Measurements from ENCODE around the gene SSR2. TPM values are rescaled to one million over a fixed set of nuclear protein-coding genes. Genes with fewer than 3 reads are reported as not detected.
"Not testable (repeated sequence)": the region's sequence is repeated elsewhere in the genome, so short reads cannot be mapped to it uniquely, and the experiment has no call there.

The SSR2 gene
- total RNA-seq, 1 donor from 2014 or later: 564 TPM

DNA sequence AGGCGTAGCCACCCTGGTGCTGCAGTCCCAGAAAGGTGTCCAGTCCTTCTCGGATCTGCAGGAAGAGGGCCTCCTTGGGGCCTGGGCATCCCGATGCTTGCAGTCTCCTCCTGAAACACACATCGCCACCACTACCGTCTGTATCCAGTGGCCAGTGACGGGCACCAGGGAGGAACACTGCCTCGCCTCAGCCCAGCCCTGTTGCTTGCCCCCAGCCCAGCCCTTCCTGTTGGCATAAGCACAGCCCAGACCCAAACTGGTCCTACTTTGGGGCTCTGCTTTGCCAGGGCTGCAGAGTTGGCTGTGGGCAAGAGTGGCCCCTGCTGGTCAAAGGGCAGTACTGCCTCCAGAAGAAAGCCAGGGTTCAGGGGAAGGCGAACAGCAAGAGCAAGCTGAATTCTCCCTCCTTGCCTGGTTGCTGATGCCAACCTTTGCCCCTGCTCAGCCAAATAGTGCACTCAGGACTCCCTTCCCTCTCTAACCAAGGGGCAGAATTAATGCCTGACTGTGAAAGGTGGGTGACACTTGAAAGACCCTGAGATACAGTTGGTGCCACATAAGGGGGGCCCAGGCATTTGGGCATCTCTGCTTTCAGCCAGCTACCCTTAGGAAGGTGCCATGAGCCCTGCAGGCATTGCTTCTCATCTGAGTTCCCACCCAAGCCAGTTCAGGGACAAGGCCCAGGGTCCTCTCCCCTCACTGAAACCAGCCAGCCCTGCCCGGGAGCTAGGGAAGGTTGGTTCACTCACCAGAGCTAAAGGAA, 31.3 kb downstream of the SSR2 start:
- H3K27me3 ChIP-seq (ENCODE audit: control insufficient read depth, insufficient read depth, low read length): no peaks in the 10 kb centered on the region
- FAIRE-seq (no peak), DNase-seq (ENCODE audit: low read depth) (peak; percentile 57)
- TF ChIP-seq, protein P1, sequence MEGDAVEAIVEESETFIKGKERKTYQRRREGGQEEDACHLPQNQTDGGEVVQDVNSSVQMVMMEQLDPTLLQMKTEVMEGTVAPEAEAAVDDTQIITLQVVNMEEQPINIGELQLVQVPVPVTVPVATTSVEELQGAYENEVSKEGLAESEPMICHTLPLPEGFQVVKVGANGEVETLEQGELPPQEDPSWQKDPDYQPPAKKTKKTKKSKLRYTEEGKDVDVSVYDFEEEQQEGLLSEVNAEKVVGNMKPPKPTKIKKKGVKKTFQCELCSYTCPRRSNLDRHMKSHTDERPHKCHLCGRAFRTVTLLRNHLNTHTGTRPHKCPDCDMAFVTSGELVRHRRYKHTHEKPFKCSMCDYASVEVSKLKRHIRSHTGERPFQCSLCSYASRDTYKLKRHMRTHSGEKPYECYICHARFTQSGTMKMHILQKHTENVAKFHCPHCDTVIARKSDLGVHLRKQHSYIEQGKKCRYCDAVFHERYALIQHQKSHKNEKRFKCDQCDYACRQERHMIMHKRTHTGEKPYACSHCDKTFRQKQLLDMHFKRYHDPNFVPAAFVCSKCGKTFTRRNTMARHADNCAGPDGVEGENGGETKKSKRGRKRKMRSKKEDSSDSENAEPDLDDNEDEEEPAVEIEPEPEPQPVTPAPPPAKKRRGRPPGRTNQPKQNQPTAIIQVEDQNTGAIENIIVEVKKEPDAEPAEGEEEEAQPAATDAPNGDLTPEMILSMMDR (IDR thresholded peaks at IDR 0.05; ENCODE audit: insufficient read depth, low read length, severe bottlenecking): peak; percentile 99
- H3K4me3 ChIP-seq (ENCODE audit: low read depth, low read length): no peak overlapping the region
- no peaks in the 10 kb centered on the region for H3K36me3 ChIP-seq (ENCODE audit: control insufficient read depth, insufficient read depth, low read length)

GRCh38 chr1:155984903-155985645, 35.7 kb downstream of the SSR2 start:
- FAIRE-seq; H3K36me3 ChIP-seq (ENCODE audit: control insufficient read depth, insufficient read depth, low read length); H3K4me3 ChIP-seq (ENCODE audit: low read depth, low read length); H3K27me3 ChIP-seq (ENCODE audit: control insufficient read depth, insufficient read depth, low read length); DNase-seq (ENCODE audit: low read depth): not testable (repeated sequence)

DNA sequence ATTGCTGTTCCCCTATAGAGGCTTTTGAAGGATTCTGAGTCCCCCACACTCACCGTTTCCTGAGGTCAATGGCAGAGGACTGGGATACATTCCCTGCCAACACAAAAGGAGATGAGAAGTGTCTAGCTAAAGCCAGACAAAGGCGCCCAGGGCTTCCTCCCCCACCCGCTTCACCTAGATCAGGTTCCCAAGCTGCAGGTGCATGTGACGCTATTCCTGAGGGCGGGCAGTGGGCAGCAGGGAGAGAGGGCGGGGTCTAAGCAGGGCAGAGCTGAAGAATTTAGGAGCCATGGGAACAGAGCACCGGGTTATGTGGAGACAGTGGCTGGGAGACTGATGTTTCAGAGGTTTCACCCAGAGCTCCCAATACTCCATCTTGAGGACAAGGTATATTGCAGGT, 36.4 kb downstream of the SSR2 start:
- TF ChIP-seq, protein P1 (IDR thresholded peaks at IDR 0.05; ENCODE audit: insufficient read depth, low read length, severe bottlenecking): no peak
- Histone ChIP-seq H3K4me3 (ENCODE audit: low read depth, low read length) (peak overlapping the region; percentile 28), H3K36me3 (ENCODE audit: control insufficient read depth, insufficient read depth, low read length) (no peaks in the 10 kb centered on the region), H3K27me3 (ENCODE audit: control insufficient read depth, insufficient read depth, low read length) (no peaks in the 10 kb centered on the region)
- DNase-seq (ENCODE audit: low read depth): no peak
- no peak for FAIRE-seq

- Histone ChIP-seq H3K36me3 (ENCODE audit: control insufficient read depth, insufficient read depth, low read length) (no peaks in the 10 kb centered on the region), H3K4me3 (ENCODE audit: low read depth, low read length) (peak overlapping the region; percentile 28), H3K27me3 (ENCODE audit: control insufficient read depth, insufficient read depth, low read length) (no peaks in the 10 kb centered on the region)
- DNase-seq (ENCODE audit: low read depth): peak; percentile 80
- peak; percentile 7 for FAIRE-seq
- TF ChIP-seq, protein P1 (IDR thresholded peaks at IDR 0.05; ENCODE audit: insufficient read depth, low read length, severe bottlenecking): peak; percentile 28
Observed at GRCh38 chr1:155983191-155984024, 37.3 kb downstream of the SSR2 start.

GRCh38 chr1:155982106-155982505, 38.6 kb downstream of the SSR2 start:
- FAIRE-seq: no peak
- no peak overlapping the region for H3K4me3 ChIP-seq (ENCODE audit: low read depth, low read length)

More at GRCh38 chr1:155982106-155982505, 38.6 kb downstream of the SSR2 start:
- TF ChIP-seq, protein P1 (IDR thresholded peaks at IDR 0.05; ENCODE audit: insufficient read depth, low read length, severe bottlenecking): no peak
- no peaks in the 10 kb centered on the region for H3K36me3 ChIP-seq (ENCODE audit: control insufficient read depth, insufficient read depth, low read length)
- H3K27me3 ChIP-seq (ENCODE audit: control insufficient read depth, insufficient read depth, low read length): no peaks in the 10 kb centered on the region
- no peak for DNase-seq (ENCODE audit: low read depth)
